ENCODE results near the gene ZBTB42. TPM values are rescaled to one million over a fixed set of nuclear protein-coding genes. Genes with fewer than 3 reads are reported as not detected.

Gene ZBTB42
- total RNA-seq, 2 experiments from 2014 or later = 3.1 to 3.4 TPM

DNA sequence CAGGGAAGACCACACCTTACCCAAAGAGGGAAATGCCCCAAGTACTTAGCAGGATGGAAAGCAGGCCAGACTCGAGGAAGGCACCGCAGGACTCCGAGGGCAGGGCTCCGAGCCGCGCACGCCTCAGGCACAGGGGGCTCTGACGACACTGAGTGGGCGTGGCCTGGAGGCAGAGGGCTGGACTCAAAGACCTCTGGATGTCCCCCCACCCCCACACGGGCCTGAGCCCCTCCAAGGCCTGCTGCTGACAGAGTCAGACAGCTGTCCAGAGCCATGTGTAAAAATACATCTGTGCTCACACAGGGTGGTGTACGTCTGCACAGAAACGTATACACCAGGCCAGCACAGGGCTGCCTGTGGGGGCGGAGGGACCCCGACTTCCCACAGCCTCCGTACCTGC is 6.8 kb upstream of the ZBTB42 start:
- peak; percentile 48 for DNase-seq
- H3K27me3 Mint-ChIP-seq = no peaks in the 10 kb centered on the region
- intact Hi-C loops (cut with micrococcal nuclease) = no loop called here
- H3K4me1 Mint-ChIP-seq (ENCODE audit: low read depth) = peaks cover 38% of the 10 kb centered on the region
- CTCF ChIA-PET = interaction anchor here (0.7 to 1.5 kb wide), 3 partner anchors 23 to 32 kb away, joined by 3 to 7 read pairs (median 5); no protein-coding TSS in a partner anchor
- H3K9me3 Mint-ChIP-seq = no peaks in the 10 kb centered on the region
- no peaks in the 10 kb centered on the region for H3K36me3 Mint-ChIP-seq
- H3K27ac Mint-ChIP-seq = peak overlapping the region; percentile 62
- POLR2A ChIA-PET = interaction anchor here (1.2 to 1.4 kb wide), 2 partner anchors 24 to 41 kb away, joined by 3 to 9 read pairs; partner anchors contain the start of gene SIVA1
- H3K4me3 Mint-ChIP-seq = peak overlapping the region; percentile 84

DNA sequence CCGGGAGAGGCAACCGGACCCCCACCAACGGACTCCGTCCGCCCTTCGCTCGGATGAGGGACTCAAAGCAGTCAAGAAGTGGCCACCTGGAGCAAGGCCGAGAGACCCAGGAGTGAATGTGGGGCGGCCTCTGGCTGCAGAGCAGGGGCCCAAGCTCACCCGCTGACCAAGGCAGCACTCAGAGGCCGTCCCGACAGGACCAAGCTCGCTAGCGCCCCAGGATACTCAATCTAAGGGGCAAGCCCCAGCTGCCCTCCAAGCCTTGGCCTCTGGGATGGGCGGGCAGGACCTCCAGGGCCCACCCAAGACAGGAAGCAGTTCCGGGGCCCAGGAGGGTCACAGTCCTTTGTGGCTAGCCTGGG is 6.3 kb upstream of the ZBTB42 start:
- intact Hi-C loops (cut with micrococcal nuclease) = no loop called here
- no peaks in the 10 kb centered on the region for H3K9me3 Mint-ChIP-seq
- peak overlapping the region; percentile 62 for H3K27ac Mint-ChIP-seq
- H3K36me3 Mint-ChIP-seq = no peaks in the 10 kb centered on the region
- no peak for DNase-seq
- H3K4me3 Mint-ChIP-seq = peak overlapping the region; percentile 84
- CTCF ChIA-PET = interaction anchor here (0.7 to 1.5 kb wide), 3 partner anchors 24 to 31 kb away, joined by 3 to 7 read pairs (median 5); no protein-coding TSS in a partner anchor
- no peaks in the 10 kb centered on the region for H3K27me3 Mint-ChIP-seq
- POLR2A ChIA-PET = interaction anchor here (1.2 to 1.4 kb wide), 2 partner anchors 25 to 42 kb away, joined by 3 to 9 read pairs; partner anchors contain the start of gene SIVA1
- H3K4me1 Mint-ChIP-seq (ENCODE audit: low read depth) = peaks cover 43% of the 10 kb centered on the region

DNA sequence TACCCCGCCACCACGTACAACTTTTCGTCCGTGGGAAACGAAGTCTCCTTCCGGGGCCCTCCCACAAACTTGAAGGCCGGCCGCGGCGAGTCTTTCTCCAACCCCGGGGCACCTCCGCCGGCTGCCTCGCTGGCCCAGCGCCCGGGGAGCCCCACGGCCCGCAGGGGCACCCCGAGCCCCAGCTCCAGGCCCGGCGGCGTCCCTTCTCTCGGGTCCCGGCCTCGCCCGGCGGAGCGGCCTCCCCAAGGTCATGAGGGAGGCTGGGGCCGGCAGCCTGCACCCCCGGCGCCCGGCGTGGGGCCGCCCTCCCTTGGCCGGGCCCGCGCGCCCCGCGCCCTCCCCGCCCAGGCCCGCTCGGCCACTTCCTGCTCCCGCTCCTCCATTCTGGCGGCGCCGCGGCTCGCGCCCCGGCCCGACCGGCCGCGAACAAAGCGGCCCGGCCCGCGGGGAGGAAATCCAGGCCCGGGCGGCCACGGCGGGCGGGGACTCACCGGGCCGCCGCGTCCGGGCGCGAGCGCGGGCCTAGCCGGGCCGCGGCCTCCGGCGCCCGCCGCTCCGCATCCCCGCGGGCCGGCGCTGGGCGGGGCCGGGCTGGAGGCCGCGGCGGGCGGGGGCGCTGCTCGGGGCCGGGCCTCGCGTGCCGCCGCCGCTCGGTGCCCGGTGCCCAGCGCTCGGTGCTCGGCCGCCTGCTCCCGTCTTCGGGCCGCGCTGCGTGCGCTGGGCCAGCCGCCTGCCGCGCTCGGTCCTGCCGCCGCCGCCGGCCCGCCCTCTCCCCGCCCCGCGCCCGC is 5.7 kb upstream of the ZBTB42 start, which contains the start of gene AKT1:
Gene AKT1, minus strand, starts transcription at position 756 of the 788 bp plus-strand sequence. CDS start 3,105 bp downstream, outside the sequence.
- Mint-ChIP-seq H3K4me1 (ENCODE audit: low read depth) (peaks cover 48% of the 10 kb centered on the region), H3K36me3 (no peaks in the 10 kb centered on the region), H3K9me3 (no peaks in the 10 kb centered on the region), H3K4me3 (peak within 1 kb of the TSS; percentile 84), H3K27me3 (no peaks in the 10 kb centered on the region), H3K27ac (peak within 1 kb of the TSS; percentile 62)
- POLR2A ChIA-PET = interaction anchor here (1.2 to 1.4 kb wide), 2 partner anchors 25 to 42 kb away, joined by 3 to 9 read pairs; partner anchors contain the start of gene SIVA1
- peak; percentile 35 for DNase-seq
- CTCF ChIA-PET = interaction anchor here (1.3 to 1.5 kb wide), 2 partner anchors 26 to 31 kb away, joined by 5 to 7 read pairs; no protein-coding TSS in a partner anchor
- intact Hi-C loops (cut with micrococcal nuclease) = no loop called here

DNA sequence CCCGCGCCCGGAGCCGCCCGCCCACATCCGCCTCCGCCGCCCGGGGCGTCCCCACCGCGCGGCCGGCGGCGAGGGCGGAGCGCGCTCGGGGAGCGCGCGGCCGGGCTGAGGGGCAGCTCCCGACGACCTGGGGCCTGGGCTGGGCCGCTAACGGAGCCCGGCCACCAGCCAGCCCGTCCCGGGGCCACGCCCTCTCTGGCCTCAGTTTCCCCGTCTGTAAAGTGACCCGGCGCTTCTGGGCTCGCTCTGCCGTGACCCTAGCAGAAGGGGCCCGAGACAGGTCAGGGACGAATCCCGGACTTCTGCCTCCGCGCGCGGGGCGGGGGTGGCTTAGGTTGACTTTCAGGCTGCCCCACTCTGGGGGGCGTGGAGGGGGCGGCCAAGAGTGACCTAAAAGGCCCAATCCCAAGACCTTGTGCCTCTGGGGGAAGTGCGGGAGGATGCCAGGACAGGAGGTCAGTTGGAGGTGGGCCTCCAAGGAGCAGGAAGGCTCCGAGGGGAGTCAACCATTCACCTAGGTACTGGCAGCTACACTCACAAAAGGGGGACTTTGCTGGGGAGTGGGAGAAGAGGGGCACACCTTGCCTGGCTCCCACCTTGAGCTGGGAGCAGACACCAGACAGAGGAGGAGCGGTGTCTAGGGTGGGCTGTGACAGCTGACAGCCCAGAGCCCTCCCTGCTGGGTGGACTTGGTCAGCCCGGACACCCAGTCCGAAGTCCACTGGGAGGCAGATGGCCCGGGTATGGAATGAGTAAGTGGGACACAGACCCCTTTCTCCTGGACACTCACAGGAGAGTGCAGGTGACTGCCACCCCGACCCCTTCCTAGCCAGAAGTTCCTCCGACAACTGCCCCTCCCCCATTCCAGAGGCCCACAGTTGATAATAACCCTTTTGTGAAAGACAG is 4.9 kb upstream of the ZBTB42 start:
- ChIA-PET CTCF (no interaction called here), POLR2A (no interaction called here)
- H3K27me3 Mint-ChIP-seq = no peaks in the 10 kb centered on the region
- no peaks in the 10 kb centered on the region for H3K36me3 Mint-ChIP-seq
- DNase-seq = peak; percentile 67
- H3K4me1 Mint-ChIP-seq (ENCODE audit: low read depth) = peaks cover 45% of the 10 kb centered on the region
- intact Hi-C loops (cut with micrococcal nuclease) = loop anchor here (2.0 kb wide), 1 partner anchor 31 kb away; no protein-coding TSS in a partner anchor
- H3K9me3 Mint-ChIP-seq = no peaks in the 10 kb centered on the region
- H3K27ac Mint-ChIP-seq = peak overlapping the region; percentile 49
- peak overlapping the region; percentile 62 for H3K4me3 Mint-ChIP-seq

DNA sequence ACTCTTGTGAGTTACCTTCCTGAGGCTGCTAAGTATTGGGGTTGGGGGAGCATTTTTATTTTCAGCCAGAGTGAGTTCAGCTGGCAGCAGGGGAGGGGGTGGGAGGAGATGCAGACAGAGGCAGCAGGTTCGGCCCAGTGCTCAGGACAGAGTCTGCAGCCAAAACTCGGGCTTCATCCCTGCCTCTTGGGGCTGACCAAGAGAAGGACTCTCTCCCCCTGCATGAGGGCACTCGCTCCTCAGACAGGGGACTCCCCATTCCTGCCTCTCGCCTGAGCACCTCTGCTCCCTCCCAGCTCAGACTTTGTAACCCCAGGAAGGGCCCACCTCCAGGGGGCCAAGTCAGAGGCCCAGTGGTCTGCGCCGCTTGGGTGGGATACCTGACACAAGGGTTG is 4.2 kb upstream of the ZBTB42 start:
- Mint-ChIP-seq H3K36me3 (no peaks in the 10 kb centered on the region), H3K4me1 (ENCODE audit: low read depth) (peaks cover 41% of the 10 kb centered on the region), H3K27ac (peak overlapping the region; percentile 49), H3K4me3 (peak overlapping the region; percentile 62), H3K27me3 (no peaks in the 10 kb centered on the region), H3K9me3 (no peaks in the 10 kb centered on the region)
- no peak for DNase-seq
- CTCF ChIA-PET = no interaction called here
- POLR2A ChIA-PET = no interaction called here
- intact Hi-C loops (cut with micrococcal nuclease) = loop anchor here (2.0 kb wide), 1 partner anchor 30 kb away; no protein-coding TSS in a partner anchor

DNA sequence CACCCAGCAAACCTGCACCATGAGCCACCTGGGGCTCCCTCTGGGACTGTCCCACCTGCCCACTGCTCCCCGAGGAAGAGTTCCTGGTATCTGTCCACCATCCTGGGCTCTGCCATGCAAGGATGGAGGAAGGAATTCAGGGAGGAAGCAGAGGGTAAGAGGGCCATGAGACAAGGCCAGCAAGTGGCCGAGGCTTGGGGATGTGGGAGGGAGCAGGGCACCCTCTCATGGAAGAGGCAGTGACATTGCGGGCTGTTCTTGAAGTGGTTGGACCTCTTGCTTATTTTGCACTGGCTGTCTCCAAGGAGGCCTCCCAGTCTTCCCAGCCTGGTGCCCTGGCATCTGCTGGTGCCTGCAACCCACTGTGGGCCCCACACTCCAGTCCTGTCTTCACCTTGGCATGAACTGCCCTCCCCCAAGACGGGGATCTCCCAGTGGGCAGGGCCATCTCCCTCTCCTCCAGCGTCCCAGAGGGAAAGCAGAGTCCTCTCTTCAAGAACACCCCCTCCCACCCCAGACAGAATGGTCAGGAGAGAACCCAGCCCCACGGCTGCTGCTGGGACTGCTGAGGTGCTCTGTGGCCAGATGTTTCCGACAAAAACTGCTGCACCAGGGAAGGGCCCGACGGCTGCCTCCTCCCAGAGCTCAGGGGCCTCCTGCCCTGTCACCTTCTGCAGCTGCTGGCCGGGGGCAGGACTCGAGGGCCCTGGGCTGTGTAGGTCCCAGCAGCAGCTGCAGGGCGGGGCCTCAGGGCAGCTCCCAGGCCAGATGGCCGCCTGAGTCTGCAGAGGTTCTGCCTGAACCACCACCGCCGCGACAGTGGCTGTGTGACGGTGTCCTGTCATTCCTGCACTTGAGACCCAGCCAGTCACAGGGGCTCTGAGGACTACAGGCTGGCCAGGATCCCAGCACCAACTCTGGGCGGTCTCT is 3.5 kb upstream of the ZBTB42 start:
- ChIA-PET CTCF (interaction anchor here (0.9 kb wide), 1 partner anchor 28 kb away, joined by 3 read pairs; no protein-coding TSS in a partner anchor), POLR2A (no interaction called here)
- H3K27ac Mint-ChIP-seq = no peak overlapping the region
- intact Hi-C loops (cut with micrococcal nuclease) = loop anchor here (2.0 kb wide), 1 partner anchor 29 kb away; no protein-coding TSS in a partner anchor
- H3K9me3 Mint-ChIP-seq = no peaks in the 10 kb centered on the region
- H3K4me1 Mint-ChIP-seq (ENCODE audit: low read depth) = peaks cover 46% of the 10 kb centered on the region
- no peaks in the 10 kb centered on the region for H3K36me3 Mint-ChIP-seq
- no peaks in the 10 kb centered on the region for H3K27me3 Mint-ChIP-seq
- DNase-seq = no peak
- H3K4me3 Mint-ChIP-seq = no peak overlapping the region

DNA sequence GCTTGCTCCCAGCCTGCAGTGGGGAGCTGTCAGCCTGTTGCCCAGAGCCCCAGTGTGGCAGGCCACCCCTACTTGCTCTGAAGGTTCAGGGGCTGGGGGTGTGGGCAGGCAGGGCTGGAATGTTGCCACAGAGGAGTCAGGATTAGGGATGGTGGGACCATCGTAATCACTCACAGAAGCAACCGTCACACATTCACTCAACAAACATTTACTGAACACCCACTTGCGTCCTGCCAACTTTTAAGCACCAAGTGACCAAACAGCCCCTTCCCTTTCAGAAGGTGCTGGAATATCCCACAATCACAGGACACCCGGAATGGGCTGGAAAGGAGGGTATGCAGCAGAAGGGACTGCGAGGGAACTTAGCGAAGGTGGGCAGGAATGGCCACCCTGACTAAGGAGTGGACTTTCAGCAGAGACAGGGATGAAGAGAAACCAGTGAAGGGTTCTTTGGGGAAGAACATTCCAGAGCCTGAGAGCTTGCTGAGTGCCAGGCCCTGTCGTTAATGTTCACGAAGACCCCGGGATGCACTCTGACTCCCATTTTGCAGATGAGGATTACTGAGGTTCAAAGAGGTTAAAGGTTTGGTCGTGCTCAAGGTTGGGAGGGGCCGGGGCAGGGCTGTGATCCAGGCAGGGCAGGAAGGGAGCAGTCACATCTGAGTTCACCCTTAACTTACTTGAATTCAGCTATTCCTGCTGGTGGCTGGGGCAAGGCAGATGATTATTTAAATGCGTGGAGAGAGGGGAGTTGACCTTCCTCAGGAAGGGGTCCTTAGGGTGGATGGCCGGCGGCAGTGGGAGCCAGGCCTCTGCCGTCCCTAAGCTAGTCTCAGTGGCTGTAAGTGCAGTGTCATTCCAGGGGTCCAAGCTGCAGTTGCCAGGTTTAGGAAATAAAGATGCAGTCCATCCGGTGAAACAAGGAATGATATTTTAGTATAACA is 2.3 kb upstream of the ZBTB42 start:
- Mint-ChIP-seq H3K27me3 (no peaks in the 10 kb centered on the region), H3K27ac (no peak overlapping the region), H3K9me3 (no peaks in the 10 kb centered on the region), H3K36me3 (no peaks in the 10 kb centered on the region), H3K4me1 (ENCODE audit: low read depth) (peaks cover 38% of the 10 kb centered on the region), H3K4me3 (peak overlapping the region; percentile 36)
- POLR2A ChIA-PET = no interaction called here
- CTCF ChIA-PET = interaction anchor here (0.8 kb wide), 1 partner anchor 46 kb away, joined by 3 read pairs; no protein-coding TSS in a partner anchor
- intact Hi-C loops (cut with micrococcal nuclease) = no loop called here
- no peak for DNase-seq

DNA sequence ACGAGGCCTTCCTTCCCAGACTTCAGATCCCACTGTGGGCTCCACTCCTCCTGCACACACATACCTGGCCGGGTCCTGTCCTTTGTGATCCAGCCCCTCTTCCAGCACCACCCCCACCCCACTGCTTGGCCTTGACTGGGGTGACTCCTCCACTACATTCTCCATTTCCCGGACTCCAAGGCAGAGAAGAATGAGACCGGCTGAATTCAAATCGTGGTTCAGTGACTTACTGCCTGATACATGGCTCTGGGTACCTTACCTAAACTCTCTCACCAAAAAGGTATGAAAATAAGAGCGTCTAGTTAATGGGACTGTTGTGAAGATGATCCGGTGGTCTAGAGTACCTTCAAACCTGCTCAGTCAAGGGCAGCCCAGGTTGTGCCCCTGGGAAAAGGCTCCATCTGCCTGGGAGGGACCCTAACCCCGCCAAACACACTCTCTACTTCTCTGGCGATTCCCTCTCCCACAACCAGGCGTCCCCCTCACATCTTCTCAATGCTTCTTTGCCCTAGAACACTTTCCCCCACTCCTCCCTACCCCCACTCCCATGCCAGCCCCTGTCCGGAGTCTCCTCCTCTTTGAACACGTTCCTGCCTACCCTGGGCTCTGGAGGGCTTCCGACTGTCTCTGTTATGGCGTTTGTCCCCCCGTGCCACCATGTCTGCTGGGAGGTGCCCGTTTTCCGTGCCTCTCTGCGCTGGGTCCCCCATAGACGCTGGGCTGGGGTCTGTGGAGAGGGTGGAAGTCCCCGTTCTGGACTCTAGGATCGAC is 1.5 kb upstream of the ZBTB42 start:
- ChIA-PET CTCF (interaction anchor here (0.8 to 2.4 kb wide), 4 partner anchors 19 to 47 kb away, joined by 3 to 12 read pairs (median 6); no protein-coding TSS in a partner anchor), POLR2A (no interaction called here)
- peak; percentile 18 for DNase-seq
- Mint-ChIP-seq H3K4me1 (ENCODE audit: low read depth) (peaks cover 30% of the 10 kb centered on the region), H3K27ac (peak overlapping the region; percentile 52), H3K4me3 (peak overlapping the region; percentile 36), H3K9me3 (no peaks in the 10 kb centered on the region), H3K36me3 (no peaks in the 10 kb centered on the region), H3K27me3 (no peaks in the 10 kb centered on the region)
- intact Hi-C loops (cut with micrococcal nuclease) = loop anchor here (1.0 kb wide), 1 partner anchor 47 kb away; no protein-coding TSS in a partner anchor

DNA sequence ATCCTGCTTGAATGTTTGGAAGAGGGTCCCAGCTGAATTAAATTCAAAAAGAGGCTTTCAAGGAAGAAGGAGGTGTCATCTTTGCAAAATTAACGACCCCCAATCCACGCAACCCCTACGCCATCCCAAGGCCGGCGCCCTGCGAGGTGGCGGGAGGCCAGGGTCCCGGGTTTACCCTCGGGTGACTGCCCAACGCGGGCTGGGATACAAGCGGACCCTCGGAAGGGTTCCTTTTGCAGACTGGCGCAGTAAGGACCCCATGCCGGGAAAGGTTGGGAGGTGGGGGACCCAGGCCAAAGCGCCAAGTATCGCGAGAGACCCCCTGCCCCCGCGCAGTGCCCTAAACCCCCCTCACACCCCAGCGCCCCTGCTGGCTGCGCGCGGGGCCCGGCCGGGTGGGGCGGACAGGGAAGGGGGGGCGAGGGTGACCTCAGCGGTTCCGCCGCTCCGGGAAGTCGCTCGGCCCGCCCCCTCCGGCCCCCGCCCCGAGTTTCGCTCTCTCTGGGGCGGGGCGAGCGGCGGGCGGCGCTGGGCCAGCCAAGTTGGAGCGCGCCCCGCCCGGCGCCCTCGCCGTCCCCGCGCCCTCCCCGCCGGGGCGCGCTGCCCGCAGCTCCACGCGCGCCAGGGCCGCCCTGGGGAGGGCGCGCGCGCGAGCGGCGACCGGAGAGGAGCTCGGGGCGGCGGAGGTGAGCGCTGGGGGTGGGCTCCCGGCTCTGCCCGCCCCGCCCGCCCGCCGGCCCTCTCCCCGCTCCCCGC is 708 bp upstream of the ZBTB42 start:
- POLR2A ChIA-PET = interaction anchor here (1.0 kb wide), 1 partner anchor 41 kb away, joined by 3 read pairs; no protein-coding TSS in a partner anchor
- peak; percentile 84 for DNase-seq
- CTCF ChIA-PET = interaction anchor here (0.8 to 2.4 kb wide), 5 partner anchors 18 to 31 kb away, joined by 3 to 12 read pairs (median 7); no protein-coding TSS in a partner anchor
- Mint-ChIP-seq H3K4me1 (ENCODE audit: low read depth) (peaks cover 27% of the 10 kb centered on the region), H3K27ac (peak overlapping the region; percentile 52), H3K27me3 (no peaks in the 10 kb centered on the region), H3K9me3 (no peaks in the 10 kb centered on the region), H3K36me3 (no peaks in the 10 kb centered on the region), H3K4me3 (peak overlapping the region; percentile 36)
- intact Hi-C loops (cut with micrococcal nuclease) = loop anchor here (1.0 kb wide), 1 partner anchor 48 kb away; no protein-coding TSS in a partner anchor
